ENCODE measurements around the gene RGS13.

Gene RGS13

GRCh38 chr1:192635939-192636338 is at the start of gene RGS13:
Gene RGS13 (plus strand): TSS chr1:192636147. CDS start chr1:192644335, 8,188 bp downstream.
- H3K4me3 Mint-ChIP-seq: no peak within 1 kb of the TSS
- no peak for ATAC-seq
- no peaks in the 10 kb centered on the region for H3K9me3 Mint-ChIP-seq
- H3K27ac Mint-ChIP-seq: no peak within 1 kb of the TSS
- DNase-seq: no peak
- no peaks in the 10 kb centered on the region for H3K36me3 Mint-ChIP-seq (ENCODE audit: low read depth)
- peaks cover 33% of the 10 kb centered on the region for H3K27me3 Mint-ChIP-seq
- no peaks in the 10 kb centered on the region for H3K4me1 Mint-ChIP-seq

GRCh38 chr1:192587386-192588266 is 48.3 kb upstream of the RGS13 start:
- Mint-ChIP-seq H3K4me1 (peaks cover 6% of the 10 kb centered on the region), H3K36me3 (ENCODE audit: low read depth) (no peaks in the 10 kb centered on the region), H3K4me3 (no peak overlapping the region), H3K27ac (no peak overlapping the region), H3K27me3 (peaks cover 8% of the 10 kb centered on the region), H3K9me3 (no peaks in the 10 kb centered on the region)
- no peak for ATAC-seq
- no peak for DNase-seq

GRCh38 chr1:192588546-192588945 is 47.4 kb upstream of the RGS13 start:
- Mint-ChIP-seq H3K36me3 (ENCODE audit: low read depth) (no peaks in the 10 kb centered on the region), H3K9me3 (no peaks in the 10 kb centered on the region), H3K27me3 (peaks cover 8% of the 10 kb centered on the region), H3K27ac (no peak overlapping the region), H3K4me1 (peaks cover 6% of the 10 kb centered on the region), H3K4me3 (no peak overlapping the region)
- DNase-seq (no peak), ATAC-seq (no peak)

GRCh38 chr1:192589813-192590212 is 46.1 kb upstream of the RGS13 start:
- Mint-ChIP-seq H3K36me3 (ENCODE audit: low read depth) (no peaks in the 10 kb centered on the region), H3K27me3 (peaks cover 5% of the 10 kb centered on the region), H3K27ac (no peak overlapping the region), H3K4me1 (peaks cover 6% of the 10 kb centered on the region), H3K9me3 (no peaks in the 10 kb centered on the region), H3K4me3 (no peak overlapping the region)
- ATAC-seq (no peak), DNase-seq (no peak)

GRCh38 chr1:192592517-192592916 is 43.4 kb upstream of the RGS13 start:
- no peak for ATAC-seq
- no peak for DNase-seq
- no peak overlapping the region for H3K4me3 Mint-ChIP-seq
- H3K9me3 Mint-ChIP-seq: no peaks in the 10 kb centered on the region
- peaks cover 7% of the 10 kb centered on the region for H3K27me3 Mint-ChIP-seq
- H3K27ac Mint-ChIP-seq: no peak overlapping the region
- H3K36me3 Mint-ChIP-seq (ENCODE audit: low read depth): no peaks in the 10 kb centered on the region
- peaks cover 3% of the 10 kb centered on the region for H3K4me1 Mint-ChIP-seq

GRCh38 chr1:192592981-192593708 is 42.8 kb upstream of the RGS13 start:
- H3K36me3 Mint-ChIP-seq (ENCODE audit: low read depth): no peaks in the 10 kb centered on the region
- no peak for DNase-seq
- H3K9me3 Mint-ChIP-seq: no peaks in the 10 kb centered on the region
- no peaks in the 10 kb centered on the region for H3K4me1 Mint-ChIP-seq
- peaks cover 7% of the 10 kb centered on the region for H3K27me3 Mint-ChIP-seq
- no peak overlapping the region for H3K27ac Mint-ChIP-seq
- no peak overlapping the region for H3K4me3 Mint-ChIP-seq
- ATAC-seq: no peak

- DNase-seq (no peak), ATAC-seq (no peak)
- Mint-ChIP-seq H3K4me1 (peaks cover 11% of the 10 kb centered on the region), H3K4me3 (no peak overlapping the region), H3K36me3 (ENCODE audit: low read depth) (no peaks in the 10 kb centered on the region), H3K27ac (no peak overlapping the region), H3K27me3 (peaks cover 7% of the 10 kb centered on the region), H3K9me3 (no peaks in the 10 kb centered on the region)
Observed at GRCh38 chr1:192595299-192595698, 40.6 kb upstream of the RGS13 start.

GRCh38 chr1:192598589-192598988 is 37.4 kb upstream of the RGS13 start:
- DNase-seq: no peak
- H3K27ac Mint-ChIP-seq: no peak overlapping the region
- H3K4me1 Mint-ChIP-seq: peaks cover 42% of the 10 kb centered on the region
- H3K27me3 Mint-ChIP-seq: peaks cover 3% of the 10 kb centered on the region
- no peak for ATAC-seq
- no peak overlapping the region for H3K4me3 Mint-ChIP-seq
- H3K36me3 Mint-ChIP-seq (ENCODE audit: low read depth): no peaks in the 10 kb centered on the region
- H3K9me3 Mint-ChIP-seq: no peaks in the 10 kb centered on the region

GRCh38 chr1:192600275-192600674 is 35.7 kb upstream of the RGS13 start:
- no peaks in the 10 kb centered on the region for H3K9me3 Mint-ChIP-seq
- peak overlapping the region; percentile 40 for H3K27ac Mint-ChIP-seq
- H3K4me3 Mint-ChIP-seq: no peak overlapping the region

GRCh38 chr1:192601143-192601542 is 34.8 kb upstream of the RGS13 start:
- ATAC-seq (peak; percentile 83), DNase-seq (no peak)
- H3K4me3 Mint-ChIP-seq: no peak overlapping the region
- no peaks in the 10 kb centered on the region for H3K36me3 Mint-ChIP-seq (ENCODE audit: low read depth)
- peaks cover 47% of the 10 kb centered on the region for H3K4me1 Mint-ChIP-seq
- peaks cover 2% of the 10 kb centered on the region for H3K27me3 Mint-ChIP-seq
- no peaks in the 10 kb centered on the region for H3K9me3 Mint-ChIP-seq
- peak overlapping the region; percentile 40 for H3K27ac Mint-ChIP-seq

More at GRCh38 chr1:192600275-192600674, 35.7 kb upstream of the RGS13 start:
- DNase-seq: no peak
- Mint-ChIP-seq H3K36me3 (ENCODE audit: low read depth) (no peaks in the 10 kb centered on the region), H3K4me1 (peaks cover 46% of the 10 kb centered on the region), H3K27me3 (no peaks in the 10 kb centered on the region)
- peak; percentile 29 for ATAC-seq

- H3K27ac Mint-ChIP-seq: peak overlapping the region; percentile 40
- DNase-seq (no peak), ATAC-seq (peak; percentile 22)
- H3K4me1 Mint-ChIP-seq: peaks cover 47% of the 10 kb centered on the region
- H3K9me3 Mint-ChIP-seq: no peaks in the 10 kb centered on the region
- H3K27me3 Mint-ChIP-seq: peaks cover 2% of the 10 kb centered on the region
- H3K36me3 Mint-ChIP-seq (ENCODE audit: low read depth): no peaks in the 10 kb centered on the region
- H3K4me3 Mint-ChIP-seq: no peak overlapping the region
Observed at GRCh38 chr1:192601567-192601966, 34.4 kb upstream of the RGS13 start.

GRCh38 chr1:192602757-192603156 is 33.2 kb upstream of the RGS13 start:
- Mint-ChIP-seq H3K4me1 (peaks cover 47% of the 10 kb centered on the region), H3K9me3 (no peaks in the 10 kb centered on the region), H3K27me3 (peaks cover 2% of the 10 kb centered on the region), H3K27ac (no peak overlapping the region), H3K36me3 (ENCODE audit: low read depth) (no peaks in the 10 kb centered on the region), H3K4me3 (no peak overlapping the region)
- DNase-seq: no peak
- ATAC-seq: no peak

GRCh38 chr1:192603218-192603787 is 32.6 kb upstream of the RGS13 start:
- H3K4me1 Mint-ChIP-seq: peaks cover 49% of the 10 kb centered on the region
- H3K27ac Mint-ChIP-seq: no peak overlapping the region
- no peaks in the 10 kb centered on the region for H3K36me3 Mint-ChIP-seq (ENCODE audit: low read depth)

GRCh38 chr1:192604979-192605620 is 30.8 kb upstream of the RGS13 start:
- H3K36me3 Mint-ChIP-seq (ENCODE audit: low read depth): no peaks in the 10 kb centered on the region
- H3K4me3 Mint-ChIP-seq: no peak overlapping the region
- peaks cover 56% of the 10 kb centered on the region for H3K4me1 Mint-ChIP-seq
- ATAC-seq: no peak
- H3K27ac Mint-ChIP-seq: no peak overlapping the region
- DNase-seq: no peak
- H3K9me3 Mint-ChIP-seq: no peaks in the 10 kb centered on the region
- H3K27me3 Mint-ChIP-seq: peaks cover 2% of the 10 kb centered on the region

More at GRCh38 chr1:192603218-192603787, 32.6 kb upstream of the RGS13 start:
- Mint-ChIP-seq H3K4me3 (no peak overlapping the region), H3K9me3 (no peaks in the 10 kb centered on the region), H3K27me3 (peaks cover 2% of the 10 kb centered on the region)
- no peak for ATAC-seq
- no peak for DNase-seq

Measured in activated naive CD8-positive, alpha-beta T cell treated with anti-CD3 and anti-CD28 coated beads, Interleukin-2, amount 50 U/mL, for 24 hours (primary cell).